H7 (cell line): Measurements from ENCODE around the gene LRP4. TPM values are rescaled to one million over a fixed set of nuclear protein-coding genes. Genes with fewer than 3 reads are reported as not detected.

Experiments used
- DNase-seq: peaks from one replicate; pipeline ENCODE4 v3.0.0; 2012
- H3K27me3 ChIP-seq: 2 replicates; pipeline ENCODE4 v1.6.0; 2011; ENCODE audit warnings: mild to moderate bottlenecking, low read length; ENCODE audit not compliant: control insufficient read depth, insufficient read depth
- H3K36me3 ChIP-seq: replicated peaks from 2 replicates; pipeline ENCODE4 v1.5.1; 2011; ENCODE audit warnings: low read length; ENCODE audit not compliant: control insufficient read depth, insufficient read depth
- H3K4me3 ChIP-seq: 2 replicates; pipeline ENCODE4 v1.5.1; 2011; ENCODE audit warnings: low read depth, mild to moderate bottlenecking, control low read depth, low read length, moderate library complexity; ENCODE audit not compliant: insufficient read depth
- total RNA-seq: library from RNA; depleted of rRNA; stranded (reverse); fragments of >200 nt; shearing (Covaris generic); gene quantifications from 2 replicates; pipeline ENCODE4 v1.2.3, GENCODE V29; 2014

LRP4 gene
- total RNA-seq, 1 experiment from 2014 or later = 16.7 TPM

- no peak for DNase-seq
- Histone ChIP-seq H3K4me3 (no peak overlapping the region), H3K27me3 (no peaks in the 10 kb centered on the region; the same call in 1 of the 2 replicates), H3K36me3 (peaks cover 18% of the 10 kb centered on the region)
Measured at GRCh38 chr11:46858920-46859546, 59.3 kb downstream of the LRP4 start.

GRCh38 chr11:46857666-46858065 is 60.7 kb downstream of the LRP4 start:
- Histone ChIP-seq H3K4me3 (no peak overlapping the region), H3K36me3 (peaks cover 15% of the 10 kb centered on the region), H3K27me3 (no peaks in the 10 kb centered on the region; the same call in 1 of the 2 replicates)
- DNase-seq = no peak

- Histone ChIP-seq H3K36me3 (peaks cover 11% of the 10 kb centered on the region), H3K27me3 (no peaks in the 10 kb centered on the region; the same call in 1 of the 2 replicates), H3K4me3 (no peak overlapping the region)
- no peak for DNase-seq
Measured at GRCh38 chr11:46856605-46857343, 61.6 kb downstream of the LRP4 start.

- no peak for DNase-seq
- Histone ChIP-seq H3K36me3 (peaks cover 11% of the 10 kb centered on the region), H3K27me3 (peaks cover 2% of the 10 kb centered on the region; the same call in 1 of the 2 replicates), H3K4me3 (no peak overlapping the region)
Measured at GRCh38 chr11:46855863-46856262, 62.5 kb downstream of the LRP4 start.

- H3K36me3 ChIP-seq = peaks cover 9% of the 10 kb centered on the region
- peaks cover 5% of the 10 kb centered on the region; the same call in 1 of the 2 replicates for H3K27me3 ChIP-seq
- H3K4me3 ChIP-seq = no peak overlapping the region
- DNase-seq = no peak
Measured at GRCh38 chr11:46855167-46855566, 63.2 kb downstream of the LRP4 start.

GRCh38 chr11:46850829-46851380 is 67.4 kb downstream of the LRP4 start:
- no peak overlapping the region for H3K4me3 ChIP-seq
- peak; percentile 35 for DNase-seq
- H3K27me3 ChIP-seq = peaks cover 23% of the 10 kb centered on the region; the same call in 1 of the 2 replicates
- H3K36me3 ChIP-seq = no peaks in the 10 kb centered on the region; the same call in 1 of the 2 replicates

- Histone ChIP-seq H3K4me3 (no peak overlapping the region), H3K27me3 (peaks cover 23% of the 10 kb centered on the region; the same call in 1 of the 2 replicates), H3K36me3 (no peaks in the 10 kb centered on the region; the same call in 1 of the 2 replicates)
- DNase-seq = no peak
Measured at GRCh38 chr11:46849631-46850030, 68.7 kb downstream of the LRP4 start.

GRCh38 chr11:46846510-46846830 is 71.9 kb downstream of the LRP4 start:
- DNase-seq = no peak

GRCh38 chr11:46845740-46846509 is 72.4 kb downstream of the LRP4 start, which contains the start of gene CKAP5:
Gene CKAP5 (minus strand): TSS chr11:46846280. CDS start chr11:46821231, 25,049 bp downstream.
- Histone ChIP-seq H3K4me3 (peak within 1 kb of the TSS; percentile 86), H3K36me3 (no peaks in the 10 kb centered on the region; the same call in 1 of the 2 replicates), H3K27me3 (peaks cover 21% of the 10 kb centered on the region; the same call in 1 of the 2 replicates)
- DNase-seq = peak; percentile 95

More at GRCh38 chr11:46846510-46846830, 71.9 kb downstream of the LRP4 start:
- H3K36me3 ChIP-seq = no peaks in the 10 kb centered on the region; the same call in 1 of the 2 replicates
- H3K27me3 ChIP-seq = peaks cover 22% of the 10 kb centered on the region; the same call in 1 of the 2 replicates
- H3K4me3 ChIP-seq = peak overlapping the region; percentile 86

- H3K36me3 ChIP-seq = no peaks in the 10 kb centered on the region; the same call in 1 of the 2 replicates
- H3K27me3 ChIP-seq = peaks cover 20% of the 10 kb centered on the region; the same call in 1 of the 2 replicates
- H3K4me3 ChIP-seq = peak overlapping the region; percentile 86
- no peak for DNase-seq
Measured at GRCh38 chr11:46845440-46845739, 73.0 kb downstream of the LRP4 start.

GRCh38 chr11:46840116-46840515 is 78.2 kb downstream of the LRP4 start:
- Histone ChIP-seq H3K36me3 (no peaks in the 10 kb centered on the region), H3K27me3 (no peaks in the 10 kb centered on the region)

GRCh38 chr11:46838501-46838900 is 79.8 kb downstream of the LRP4 start:
- DNase-seq = no peak
- H3K27me3 ChIP-seq = no peaks in the 10 kb centered on the region
- no peak overlapping the region for H3K4me3 ChIP-seq
- no peaks in the 10 kb centered on the region for H3K36me3 ChIP-seq

More at GRCh38 chr11:46840116-46840515, 78.2 kb downstream of the LRP4 start:
- H3K4me3 ChIP-seq = no peak overlapping the region
- DNase-seq = no peak

GRCh38 chr11:46837860-46838259 is 80.5 kb downstream of the LRP4 start:
- no peak for DNase-seq
- no peak overlapping the region for H3K4me3 ChIP-seq

GRCh38 chr11:46836870-46837269 is 81.5 kb downstream of the LRP4 start:
- no peaks in the 10 kb centered on the region for H3K27me3 ChIP-seq
- DNase-seq = no peak
- no peaks in the 10 kb centered on the region for H3K36me3 ChIP-seq
- no peak overlapping the region for H3K4me3 ChIP-seq

More at GRCh38 chr11:46837860-46838259, 80.5 kb downstream of the LRP4 start:
- no peaks in the 10 kb centered on the region for H3K27me3 ChIP-seq
- H3K36me3 ChIP-seq = no peaks in the 10 kb centered on the region
